Measurements from ENCODE around the gene COX19.

GRCh38 chr7:991729-992656, 16.6 kb upstream of the COX19 start:
- TF ChIP-seq EZH2 (IDR thresholded peaks at IDR 0.05; ENCODE audit: low read length) = no peak
- TF ChIP-seq, protein P1, sequence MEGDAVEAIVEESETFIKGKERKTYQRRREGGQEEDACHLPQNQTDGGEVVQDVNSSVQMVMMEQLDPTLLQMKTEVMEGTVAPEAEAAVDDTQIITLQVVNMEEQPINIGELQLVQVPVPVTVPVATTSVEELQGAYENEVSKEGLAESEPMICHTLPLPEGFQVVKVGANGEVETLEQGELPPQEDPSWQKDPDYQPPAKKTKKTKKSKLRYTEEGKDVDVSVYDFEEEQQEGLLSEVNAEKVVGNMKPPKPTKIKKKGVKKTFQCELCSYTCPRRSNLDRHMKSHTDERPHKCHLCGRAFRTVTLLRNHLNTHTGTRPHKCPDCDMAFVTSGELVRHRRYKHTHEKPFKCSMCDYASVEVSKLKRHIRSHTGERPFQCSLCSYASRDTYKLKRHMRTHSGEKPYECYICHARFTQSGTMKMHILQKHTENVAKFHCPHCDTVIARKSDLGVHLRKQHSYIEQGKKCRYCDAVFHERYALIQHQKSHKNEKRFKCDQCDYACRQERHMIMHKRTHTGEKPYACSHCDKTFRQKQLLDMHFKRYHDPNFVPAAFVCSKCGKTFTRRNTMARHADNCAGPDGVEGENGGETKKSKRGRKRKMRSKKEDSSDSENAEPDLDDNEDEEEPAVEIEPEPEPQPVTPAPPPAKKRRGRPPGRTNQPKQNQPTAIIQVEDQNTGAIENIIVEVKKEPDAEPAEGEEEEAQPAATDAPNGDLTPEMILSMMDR (optimal IDR thresholded peaks at IDR 0.05 in 1 of 3, IDR thresholded peaks at IDR 0.05 in 1 of 3, conservative IDR thresholded peaks at IDR 0.05 in 1 of 3; ENCODE audit: extremely low read depth in 1 of 3, insufficient read depth in 2 of 3, low read length in 3 of 3) = no peak

Data from keratinocyte (primary cell).